ENCODE data around the gene PCDHA8. TPM values are rescaled to one million over a fixed set of nuclear protein-coding genes. Genes with fewer than 3 reads are reported as not detected.
"Not testable (repeated sequence)": the region's sequence is repeated elsewhere in the genome, so short reads cannot be mapped to it uniquely, and the experiment has no call there.

The PCDHA8 gene
- polyA plus RNA-seq, 3 donors = 0.06 to 0.09 (median 0.09) TPM

- DNase-seq (ENCODE audit: extremely low read depth in 1 of 11, low read depth in 9 of 11, low spot score in 4 of 11) = no peak
These were observed 13.2 kb upstream of the PCDHA8 start, which contains the start of gene PCDHA6 for GRCh38 chr5:140827704-140828361. Gene PCDHA6, plus strand, starts transcription at chr5:140827960. Its CDS starts 132 bp downstream, at chr5:140828092.

GRCh38 chr5:140828362-140828737 lies 12.6 kb upstream of the PCDHA8 start:
- DNase-seq (ENCODE audit: extremely low read depth in 1 of 11, low read depth in 9 of 11, low spot score in 4 of 11) = no peak

GRCh38 chr5:140829511-140830501 lies 11.2 kb upstream of the PCDHA8 start:
- not testable (repeated sequence) for DNase-seq (ENCODE audit: extremely low read depth in 1 of 11, low read depth in 9 of 11, low spot score in 4 of 11)

GRCh38 chr5:140833993-140834392 lies 7.0 kb upstream of the PCDHA8 start, which contains the start of gene PCDHA7:
Gene PCDHA7, plus strand, starts transcription at chr5:140834269. Its CDS starts 115 bp downstream, at chr5:140834384.
- no peak for DNase-seq (ENCODE audit: extremely low read depth in 1 of 11, low read depth in 9 of 11, low spot score in 4 of 11)

GRCh38 chr5:140834439-140835008 lies 6.5 kb upstream of the PCDHA8 start:
- not testable (repeated sequence) for DNase-seq (ENCODE audit: extremely low read depth in 1 of 11, low read depth in 9 of 11, low spot score in 4 of 11)

GRCh38 chr5:140835622-140836510 lies 5.1 kb upstream of the PCDHA8 start:
- DNase-seq (ENCODE audit: extremely low read depth in 1 of 11, low read depth in 9 of 11, low spot score in 4 of 11) = no peak

- no peak for DNase-seq (ENCODE audit: extremely low read depth in 1 of 11, low read depth in 9 of 11, low spot score in 4 of 11)
These were observed 2.1 kb downstream of the PCDHA8 start for GRCh38 chr5:140842798-140843733.

- DNase-seq (ENCODE audit: extremely low read depth in 1 of 11, low read depth in 9 of 11, low spot score in 4 of 11) = not testable (repeated sequence)
These were observed 7.4 kb downstream of the PCDHA8 start, which contains the start of gene PCDHA9 for GRCh38 chr5:140848139-140849102. Gene PCDHA9, plus strand, starts transcription at chr5:140848382. Its CDS starts 114 bp downstream, at chr5:140848496.

GRCh38 chr5:140849831-140850634 lies 9.0 kb downstream of the PCDHA8 start:
- not testable (repeated sequence) for DNase-seq (ENCODE audit: extremely low read depth in 1 of 11, low read depth in 9 of 11, low spot score in 4 of 11)

- DNase-seq (ENCODE audit: extremely low read depth in 1 of 11, low read depth in 9 of 11, low spot score in 4 of 11) = no peak
These were observed 15.0 kb downstream of the PCDHA8 start, which contains the start of gene PCDHA10 for GRCh38 chr5:140855772-140856674. Gene PCDHA10, plus strand, starts transcription at chr5:140855897. Its CDS starts 152 bp downstream, at chr5:140856049.

- DNase-seq (ENCODE audit: extremely low read depth in 1 of 11, low read depth in 9 of 11, low spot score in 4 of 11) = no peak
These were observed 16.4 kb downstream of the PCDHA8 start for GRCh38 chr5:140857177-140857986.

- no peak for DNase-seq (ENCODE audit: extremely low read depth in 1 of 11, low read depth in 9 of 11, low spot score in 4 of 11)
These were observed 16.9 kb downstream of the PCDHA8 start for GRCh38 chr5:140857987-140858240.

GRCh38 chr5:140862441-140863295 lies 21.7 kb downstream of the PCDHA8 start:
- DNase-seq (ENCODE audit: extremely low read depth in 1 of 11, low read depth in 9 of 11, low spot score in 4 of 11) = no peak

All from renal cortex interstitium (tissue), 11 donors.